ENCODE data around the gene EPAS1. TPM values are rescaled to one million over a fixed set of nuclear protein-coding genes. Genes with fewer than 3 reads are reported as not detected.

The EPAS1 gene
- total RNA-seq, result 100 to 1,000 TPM; 517 to 667 TPM

DNA sequence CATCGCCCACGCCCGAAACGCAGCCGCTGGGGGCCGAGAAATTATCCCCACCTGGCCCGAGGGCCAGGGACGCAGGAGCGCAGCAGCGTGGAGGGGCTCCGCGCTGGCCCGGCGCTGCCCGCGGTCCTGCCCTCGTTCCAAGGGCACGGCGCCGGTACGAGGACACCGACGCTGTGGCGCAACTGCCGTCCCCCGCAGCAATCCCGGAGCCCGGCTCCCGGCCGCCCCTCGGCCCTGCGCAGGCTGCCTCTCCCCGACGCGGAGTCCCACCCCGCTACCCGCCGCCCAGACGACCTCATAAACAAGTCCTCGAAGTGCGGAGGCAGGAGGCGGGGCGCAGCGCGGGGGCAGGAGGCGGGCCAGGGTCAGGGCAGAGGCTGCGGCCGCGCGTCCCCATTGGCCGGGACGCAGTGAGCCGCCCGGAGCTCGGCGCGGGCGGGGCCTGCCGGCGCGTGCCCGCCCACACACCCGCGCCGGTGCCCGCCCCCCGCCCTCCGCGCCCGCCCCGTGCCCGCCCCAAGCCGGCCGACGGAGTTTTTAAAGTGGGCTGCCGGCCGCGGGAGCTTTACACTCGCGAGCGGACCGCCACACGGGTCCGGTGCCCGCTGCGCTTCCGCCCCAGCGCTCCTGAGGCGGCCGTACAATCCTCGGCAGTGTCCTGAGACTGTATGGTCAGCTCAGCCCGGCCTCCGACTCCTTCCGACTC, at the start of gene EPAS1:
EPAS1 (plus strand) TSS at position 568 of the 706 bp plus-strand sequence. CDS start 505 bp downstream, outside the sequence.
- no peaks in the 10 kb centered on the region for H3K36me3 ChIP-seq
- H3K27me3 ChIP-seq (replicated peaks; ENCODE audit: insufficient read depth), result no peaks in the 10 kb centered on the region
- peak within 1 kb of the TSS; percentile 88 to 89 for H3K27ac ChIP-seq
- H3K4me1 ChIP-seq (ENCODE audit: control insufficient read depth in 1 of 2, low read depth in 2 of 2), result peaks cover 8 to 23% of the 10 kb centered on the region in 2 donors
- TF ChIP-seq, protein P1, sequence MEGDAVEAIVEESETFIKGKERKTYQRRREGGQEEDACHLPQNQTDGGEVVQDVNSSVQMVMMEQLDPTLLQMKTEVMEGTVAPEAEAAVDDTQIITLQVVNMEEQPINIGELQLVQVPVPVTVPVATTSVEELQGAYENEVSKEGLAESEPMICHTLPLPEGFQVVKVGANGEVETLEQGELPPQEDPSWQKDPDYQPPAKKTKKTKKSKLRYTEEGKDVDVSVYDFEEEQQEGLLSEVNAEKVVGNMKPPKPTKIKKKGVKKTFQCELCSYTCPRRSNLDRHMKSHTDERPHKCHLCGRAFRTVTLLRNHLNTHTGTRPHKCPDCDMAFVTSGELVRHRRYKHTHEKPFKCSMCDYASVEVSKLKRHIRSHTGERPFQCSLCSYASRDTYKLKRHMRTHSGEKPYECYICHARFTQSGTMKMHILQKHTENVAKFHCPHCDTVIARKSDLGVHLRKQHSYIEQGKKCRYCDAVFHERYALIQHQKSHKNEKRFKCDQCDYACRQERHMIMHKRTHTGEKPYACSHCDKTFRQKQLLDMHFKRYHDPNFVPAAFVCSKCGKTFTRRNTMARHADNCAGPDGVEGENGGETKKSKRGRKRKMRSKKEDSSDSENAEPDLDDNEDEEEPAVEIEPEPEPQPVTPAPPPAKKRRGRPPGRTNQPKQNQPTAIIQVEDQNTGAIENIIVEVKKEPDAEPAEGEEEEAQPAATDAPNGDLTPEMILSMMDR (IDR thresholded peaks at IDR 0.05), result no peak
- DNase-seq (ENCODE audit: low spot score), result peak; percentile 88
- no peaks in the 10 kb centered on the region for H3K9me3 ChIP-seq
- peak; percentile 72 for ATAC-seq (ENCODE audit: insufficient number of reproducible peaks, low FRiP score, low read depth)
- H3K4me3 ChIP-seq, result peak within 1 kb of the TSS; percentile 93

DNA sequence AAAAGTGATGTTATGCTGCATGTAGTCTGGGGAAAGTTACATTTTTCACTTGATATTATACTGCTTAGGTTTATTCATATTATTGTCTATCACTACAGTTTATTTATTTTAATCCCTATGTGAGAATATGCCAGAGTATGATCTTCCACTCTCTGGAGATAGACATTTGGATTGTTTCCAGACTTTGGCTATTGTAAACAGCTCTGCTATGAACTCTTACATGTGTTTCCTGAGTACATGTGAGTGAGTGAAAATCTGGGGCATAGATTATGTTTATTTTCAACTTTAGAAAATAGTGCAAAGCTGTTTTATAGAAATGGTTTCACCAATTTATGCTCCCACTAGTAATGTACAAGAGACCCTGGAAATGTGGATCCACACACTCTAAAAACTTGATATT, 49.0 kb upstream of the EPAS1 start:
- TF ChIP-seq, protein P1 (IDR thresholded peaks at IDR 0.05), result no peak
- H3K9me3 ChIP-seq, result no peaks in the 10 kb centered on the region
- no peaks in the 10 kb centered on the region for H3K36me3 ChIP-seq
- ATAC-seq (ENCODE audit: insufficient number of reproducible peaks, low FRiP score, low read depth) (no peak), DNase-seq (ENCODE audit: low spot score) (no peak)
- H3K4me1 ChIP-seq (ENCODE audit: control insufficient read depth in 1 of 2, low read depth in 2 of 2), result peaks cover 0 to 10% of the 10 kb centered on the region in 2 donors
- no peak overlapping the region for H3K4me3 ChIP-seq
- H3K27me3 ChIP-seq (replicated peaks; ENCODE audit: insufficient read depth), result no peaks in the 10 kb centered on the region
- H3K27ac ChIP-seq, result no peak overlapping the region

DNA sequence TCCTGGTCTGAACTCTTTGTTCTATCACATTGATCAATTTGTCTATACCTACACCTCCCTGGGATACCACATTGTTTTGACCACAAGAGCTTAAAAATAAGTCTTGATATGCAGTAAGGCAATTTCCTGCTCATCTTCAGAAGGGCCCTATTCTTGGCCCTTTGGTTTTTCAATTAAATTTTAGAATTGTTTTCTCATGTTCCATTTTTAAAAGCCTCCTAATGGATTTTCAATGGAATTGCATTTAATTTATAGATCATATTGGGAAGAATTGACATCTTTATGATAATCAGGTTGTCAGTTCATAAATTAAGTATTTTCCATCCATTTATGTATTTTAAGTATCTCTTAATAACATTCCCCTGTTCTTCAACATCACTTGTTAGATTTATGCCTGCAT, 47.6 kb upstream of the EPAS1 start:
- Histone ChIP-seq H3K27me3 (replicated peaks; ENCODE audit: insufficient read depth) (no peaks in the 10 kb centered on the region), H3K36me3 (no peaks in the 10 kb centered on the region), H3K27ac (no peak overlapping the region), H3K4me1 (ENCODE audit: control insufficient read depth in 1 of 2, low read depth in 2 of 2) (peaks cover 0 to 10% of the 10 kb centered on the region in 2 donors), H3K4me3 (no peak overlapping the region), H3K9me3 (no peaks in the 10 kb centered on the region)
- TF ChIP-seq, protein P1 (IDR thresholded peaks at IDR 0.05), result no peak
- no peak for ATAC-seq (ENCODE audit: insufficient number of reproducible peaks, low FRiP score, low read depth)
- no peak for DNase-seq (ENCODE audit: low spot score)

DNA sequence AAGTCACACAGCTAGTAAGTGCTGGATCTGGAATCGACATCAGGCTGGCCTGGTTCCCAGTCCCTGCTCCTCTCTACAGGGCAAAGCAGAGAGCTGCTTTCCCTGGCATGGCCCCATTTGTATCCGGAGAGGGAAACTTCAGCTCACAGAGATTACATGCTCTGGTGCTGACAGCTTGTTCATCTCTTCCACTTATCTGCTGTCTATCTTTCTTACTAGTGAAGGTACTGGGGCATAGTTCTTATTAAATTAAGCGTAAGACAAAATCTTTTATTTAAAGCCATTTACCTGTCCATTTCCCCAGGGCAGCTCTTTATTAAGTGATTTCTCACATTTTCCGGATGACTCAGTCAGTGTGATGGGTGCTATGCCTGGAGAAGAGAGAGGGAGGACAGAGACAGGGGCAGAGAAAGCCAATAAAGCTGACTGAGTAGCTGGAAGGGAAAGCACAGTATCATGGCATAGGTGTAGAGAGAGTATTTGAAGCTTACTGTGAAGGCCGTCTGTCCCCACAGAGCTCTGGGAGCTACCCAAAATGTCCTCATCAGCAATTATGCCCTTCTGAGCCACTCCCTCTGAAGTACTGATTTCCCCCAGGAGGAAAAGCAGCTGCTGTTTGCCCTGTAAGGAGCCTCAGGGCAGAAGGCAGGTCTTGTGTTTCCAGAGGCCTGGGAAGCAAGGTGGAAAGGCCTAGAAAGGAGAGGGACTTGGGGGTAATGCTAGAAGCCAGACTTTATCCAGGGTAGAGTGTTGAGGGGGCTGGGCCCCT, 44.1 kb upstream of the EPAS1 start:
- peaks cover 0 to 10% of the 10 kb centered on the region in 2 donors for H3K4me1 ChIP-seq (ENCODE audit: control insufficient read depth in 1 of 2, low read depth in 2 of 2)
- no peaks in the 10 kb centered on the region for H3K36me3 ChIP-seq
- no peak overlapping the region for H3K4me3 ChIP-seq
- no peaks in the 10 kb centered on the region for H3K9me3 ChIP-seq
- ATAC-seq (ENCODE audit: insufficient number of reproducible peaks, low FRiP score, low read depth) (no peak), DNase-seq (ENCODE audit: low spot score) (no peak)
- H3K27me3 ChIP-seq (replicated peaks; ENCODE audit: insufficient read depth), result no peaks in the 10 kb centered on the region
- TF ChIP-seq, protein P1 (IDR thresholded peaks at IDR 0.05), result no peak
- no peak overlapping the region for H3K27ac ChIP-seq

DNA sequence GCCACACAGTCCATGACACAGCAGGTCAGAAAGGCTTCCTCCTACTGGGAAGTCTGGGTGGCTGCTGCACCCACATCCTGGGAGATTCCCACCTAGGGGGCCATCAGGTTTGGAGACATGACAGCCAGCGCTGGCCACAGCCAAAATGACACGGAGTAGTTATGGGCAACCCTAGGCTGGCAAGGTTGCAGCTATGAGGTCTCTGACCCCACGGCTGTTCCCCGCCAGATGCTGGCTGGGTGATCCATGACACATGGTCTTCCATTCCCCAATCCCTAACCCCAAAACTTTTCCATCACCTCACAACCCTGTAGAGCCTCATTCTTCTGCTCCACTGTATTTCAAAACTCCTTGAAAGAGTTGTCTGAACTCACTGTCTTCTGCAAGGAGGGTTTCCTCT, 42.7 kb upstream of the EPAS1 start:
- no peak for ATAC-seq (ENCODE audit: insufficient number of reproducible peaks, low FRiP score, low read depth)

More for the DNA sequence above, 42.7 kb upstream of the EPAS1 start:
- TF ChIP-seq, protein P1 (IDR thresholded peaks at IDR 0.05), result no peak
- H3K9me3 ChIP-seq, result no peaks in the 10 kb centered on the region
- no peak for DNase-seq (ENCODE audit: low spot score)
- H3K4me1 ChIP-seq (ENCODE audit: control insufficient read depth in 1 of 2, low read depth in 2 of 2), result peaks cover 0 to 17% of the 10 kb centered on the region in 2 donors
- no peak overlapping the region for H3K4me3 ChIP-seq
- no peaks in the 10 kb centered on the region for H3K27me3 ChIP-seq (replicated peaks; ENCODE audit: insufficient read depth)
- no peaks in the 10 kb centered on the region for H3K36me3 ChIP-seq
- no peak overlapping the region for H3K27ac ChIP-seq

Measured in thoracic aorta (tissue), 2 donors.